ENCODE data around the gene INPP4A.
A peak's percentile ranks its signal among the peaks of the same experiment; 100 is the strongest.

The INPP4A gene

DNA sequence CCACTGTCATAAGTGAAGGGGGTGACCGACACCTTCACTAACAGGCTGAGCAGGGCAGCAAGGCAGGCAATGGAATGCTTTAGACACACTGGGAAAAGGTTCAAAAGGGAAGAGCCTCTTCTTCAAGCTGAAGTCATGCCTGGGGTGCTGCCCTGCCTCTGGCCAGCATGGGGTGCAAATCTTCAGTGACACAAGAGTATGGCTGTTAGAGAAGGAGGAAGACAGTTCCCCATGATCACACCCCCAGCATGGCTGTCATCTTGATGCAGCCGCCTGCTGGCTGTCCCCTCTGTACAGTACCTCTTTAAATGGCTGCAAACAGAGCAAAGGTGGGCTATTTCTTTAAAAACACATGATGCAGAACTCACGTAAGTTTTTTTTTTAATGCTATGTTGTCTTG lies 71.9 kb downstream of the INPP4A start:
- DNase-seq = no peak

DNA sequence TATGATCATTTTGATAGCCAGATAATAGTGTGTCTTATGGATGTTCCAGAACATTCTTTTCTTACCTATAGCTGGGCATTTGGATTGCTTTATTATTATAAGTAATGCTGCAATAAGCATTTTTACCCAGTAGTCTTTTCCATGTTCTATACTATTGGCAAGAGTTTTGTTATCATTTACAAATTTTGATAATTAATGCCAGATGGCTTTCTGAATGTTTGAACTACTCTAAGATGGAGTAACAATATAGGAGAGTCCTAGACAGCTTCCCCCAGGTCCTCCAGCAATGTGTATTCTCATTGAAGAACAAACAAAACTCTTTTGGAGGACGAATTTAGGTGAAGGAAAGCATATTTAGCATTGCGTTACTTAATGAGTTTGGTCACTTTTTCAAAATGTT lies 73.0 kb downstream of the INPP4A start:
- no peak for DNase-seq

DNA sequence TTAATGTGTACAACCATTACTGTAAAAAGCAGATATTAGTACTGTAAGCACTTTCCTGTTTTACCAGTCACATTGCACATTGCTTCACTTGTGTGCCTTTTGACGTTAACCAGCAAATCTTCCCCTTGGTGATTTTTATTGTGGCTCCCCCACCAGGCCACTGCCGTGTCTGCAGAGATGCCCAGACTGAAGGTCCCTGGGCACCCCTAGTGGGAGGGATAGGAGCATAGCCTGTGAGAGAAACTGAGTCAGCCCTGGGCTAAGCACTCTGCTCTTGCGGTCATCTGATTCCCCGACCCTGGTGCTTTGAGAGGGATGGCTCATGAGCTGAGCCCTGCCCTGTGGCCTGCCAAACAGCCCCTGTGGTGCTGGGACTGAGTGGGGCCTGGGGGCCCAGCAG lies 73.4 kb downstream of the INPP4A start:
- peak; percentile 40 for DNase-seq

DNA sequence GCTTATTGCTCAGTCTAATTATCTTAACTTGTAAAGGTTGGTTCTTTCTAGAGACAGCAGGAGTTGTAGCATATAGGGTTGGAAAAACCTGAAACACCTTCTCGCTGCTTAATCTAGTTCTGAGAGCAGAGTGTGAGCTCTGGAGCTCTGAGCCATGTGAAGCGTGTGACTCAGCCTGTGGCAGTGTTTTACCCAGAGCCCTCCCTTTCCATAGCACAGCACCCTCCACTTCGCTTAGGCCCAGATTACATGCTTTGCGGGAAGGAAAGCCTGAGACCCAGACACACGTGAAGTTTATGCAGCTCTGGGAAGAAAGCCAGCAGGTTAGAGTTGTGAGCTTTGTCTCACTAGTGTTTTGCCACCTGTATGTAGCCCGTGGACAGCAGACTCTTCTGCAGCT lies 74.5 kb downstream of the INPP4A start:
- no peak for DNase-seq

DNA sequence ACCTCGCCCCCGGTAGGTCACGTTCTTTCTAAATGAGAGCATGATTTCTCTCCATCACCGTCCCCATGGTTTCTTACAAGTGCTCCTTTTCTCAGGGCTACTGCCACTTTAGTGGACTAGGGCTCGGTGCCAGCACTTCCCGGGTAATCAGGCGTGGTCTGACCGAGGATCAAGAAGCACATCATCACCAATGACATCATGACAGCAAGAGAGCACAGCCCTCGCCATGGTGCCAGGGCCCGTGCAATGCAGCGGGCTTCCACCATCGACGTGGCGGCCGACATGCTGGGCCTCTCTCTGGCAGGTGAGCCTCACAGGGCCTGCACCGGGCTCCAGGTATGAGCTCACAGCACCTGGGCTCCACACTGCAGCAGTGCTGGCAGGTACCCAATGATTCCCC lies 75.2 kb downstream of the INPP4A start:
- DNase-seq = no peak

DNA sequence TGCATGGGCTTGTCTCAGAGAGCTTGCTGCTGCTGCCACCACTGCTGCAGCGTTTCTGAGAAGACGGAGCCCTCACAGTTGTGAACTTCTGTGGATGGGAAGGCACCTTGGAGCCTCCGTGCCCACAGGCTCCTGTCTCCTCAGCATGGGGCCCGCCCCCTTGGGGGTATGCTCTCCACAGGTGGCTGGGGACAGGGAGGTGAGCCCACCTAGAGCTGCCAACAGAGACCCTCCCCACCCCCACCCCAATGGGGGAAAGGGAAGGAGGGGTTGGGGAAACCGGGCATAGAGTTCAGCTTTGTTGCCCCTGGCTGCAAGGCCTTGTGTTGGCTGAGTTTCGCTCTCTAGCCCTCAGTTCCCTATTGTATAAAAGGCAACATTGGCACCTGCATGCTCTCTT lies 76.1 kb downstream of the INPP4A start:
- DNase-seq = no peak

DNA sequence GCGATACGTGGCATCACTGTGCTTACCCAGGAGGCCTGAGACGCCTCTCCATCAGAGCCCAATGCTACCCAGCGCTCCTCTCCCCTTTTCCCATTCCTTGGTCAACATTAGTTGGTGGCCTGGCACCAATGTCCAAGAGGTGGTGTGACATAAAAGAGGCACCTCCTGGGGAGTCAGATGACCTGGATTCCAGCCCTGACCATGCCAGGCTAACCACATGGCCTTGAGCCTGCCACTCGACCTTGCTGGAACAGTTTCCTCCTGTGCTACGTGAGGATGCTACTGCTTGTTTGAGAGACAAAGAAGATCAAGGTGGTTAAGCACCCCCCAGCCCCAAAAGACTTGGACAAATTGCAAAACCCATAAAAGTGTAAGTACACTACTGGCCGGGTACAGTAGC lies 76.6 kb downstream of the INPP4A start:
- DNase-seq = no peak

DNA sequence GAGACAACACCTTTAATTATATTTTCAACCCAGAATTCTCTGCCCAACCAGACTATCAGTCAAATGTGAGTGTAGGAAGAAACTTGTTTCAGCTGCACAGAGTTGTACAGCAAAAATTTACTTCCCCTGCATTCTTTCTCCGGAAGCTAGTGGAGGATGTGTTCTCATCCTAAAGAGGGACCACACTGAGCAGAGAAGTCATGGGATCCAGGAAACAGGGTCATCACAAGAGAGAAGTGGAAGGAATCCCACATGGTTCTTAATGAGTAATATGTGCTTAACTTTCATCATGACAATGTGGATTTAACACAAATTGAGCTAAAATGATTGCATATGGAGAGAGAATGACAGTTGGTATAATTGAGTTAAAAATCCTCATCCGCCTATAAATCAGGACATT lies 78.2 kb downstream of the INPP4A start:
- no peak for DNase-seq

DNA sequence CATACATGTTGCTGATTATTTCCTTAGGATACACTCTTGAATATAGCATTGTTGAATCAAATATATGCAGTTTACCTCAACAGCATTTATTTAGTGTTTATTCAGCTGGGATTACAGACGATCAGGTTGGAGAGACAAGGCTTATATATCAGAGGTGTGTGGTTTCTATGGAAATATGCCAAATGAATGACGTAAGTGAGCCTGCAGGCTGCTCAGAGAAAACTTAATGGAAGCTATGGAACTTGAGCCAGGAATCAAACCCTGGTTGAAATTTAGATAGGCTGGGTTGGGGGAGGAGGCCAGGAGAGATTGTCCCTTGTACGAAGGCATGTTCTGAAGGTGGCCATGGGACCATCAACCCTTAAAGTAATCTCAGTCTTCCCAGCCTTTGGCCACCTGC lies 79.5 kb downstream of the INPP4A start:
- no peak for DNase-seq

DNA sequence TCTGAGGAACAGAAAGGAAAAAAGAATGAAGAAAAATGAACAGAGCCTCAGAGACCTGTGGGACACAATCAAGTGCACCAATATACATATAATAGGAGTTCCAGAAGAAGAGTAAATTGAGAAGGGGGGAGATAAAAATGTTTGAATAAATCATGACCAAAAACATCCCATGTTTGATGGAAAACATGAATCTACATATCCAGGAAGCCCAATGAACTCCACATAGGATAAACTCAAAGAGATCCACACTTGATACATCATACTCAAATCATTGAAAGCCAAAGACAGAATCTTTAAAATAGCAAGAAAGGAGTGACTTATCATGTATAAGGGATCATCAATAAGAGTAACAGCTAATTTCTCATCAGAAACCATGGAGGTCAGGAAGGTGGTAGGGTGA lies 83.7 kb downstream of the INPP4A start:
- no peak for DNase-seq

DNA sequence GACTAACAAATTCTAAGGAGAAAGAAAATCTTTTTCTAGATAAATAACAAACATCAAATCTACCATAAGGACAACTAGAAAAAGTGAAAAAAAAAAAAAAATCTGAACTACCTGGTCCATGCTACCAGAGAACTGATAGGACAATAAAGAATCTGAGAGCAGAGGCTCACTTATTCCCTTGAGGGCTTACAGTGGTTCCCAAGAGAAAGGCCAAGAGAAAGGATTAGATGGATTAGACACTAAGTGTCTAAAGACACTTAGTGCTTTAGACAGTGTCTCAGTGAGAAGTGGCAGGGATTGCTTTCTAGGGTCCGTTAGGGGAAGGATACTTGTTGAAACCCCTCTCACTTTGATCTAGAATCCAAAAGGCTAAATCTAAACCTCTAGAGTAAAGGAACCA lies 85.5 kb downstream of the INPP4A start:
- no peak for DNase-seq

DNA sequence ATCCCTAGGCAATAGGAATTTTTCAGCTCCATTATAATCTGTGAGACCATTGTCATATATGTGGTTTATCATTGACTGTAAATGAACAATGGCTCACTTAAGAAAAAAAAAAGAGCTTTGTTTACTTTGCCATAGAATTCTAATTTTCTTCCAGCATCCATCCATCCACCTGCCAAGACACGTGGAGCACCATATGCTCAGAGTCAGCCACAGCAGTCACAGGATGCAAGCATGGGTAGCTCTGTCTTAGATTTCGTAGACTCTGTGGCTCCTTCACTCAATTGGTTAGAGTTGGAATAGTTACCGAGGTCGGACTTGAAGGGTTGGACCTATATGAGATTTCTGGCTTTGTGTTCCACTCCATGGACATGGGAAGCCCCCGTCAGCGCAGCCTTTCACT lies 88.1 kb downstream of the INPP4A start:
- no peak for DNase-seq

DNA sequence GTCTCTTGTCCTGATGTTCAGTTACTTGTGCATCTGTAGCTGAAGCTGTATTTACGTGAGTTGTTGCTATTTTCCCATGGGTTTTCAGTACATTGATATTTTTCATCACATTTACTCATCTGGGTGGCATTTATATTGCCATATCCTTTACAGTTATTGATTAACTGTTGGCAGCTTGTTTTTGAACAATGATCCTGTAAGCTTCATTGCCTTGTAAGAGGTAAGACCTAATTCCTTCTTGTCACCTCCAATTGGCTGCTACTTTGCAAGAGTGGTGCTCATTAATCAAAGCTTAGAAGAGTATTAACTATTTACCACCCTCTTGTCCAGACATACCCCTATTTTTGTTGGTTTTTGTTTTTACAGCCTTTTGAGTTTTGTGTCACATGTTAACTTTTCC lies 88.9 kb downstream of the INPP4A start:
- DNase-seq = no peak

DNA sequence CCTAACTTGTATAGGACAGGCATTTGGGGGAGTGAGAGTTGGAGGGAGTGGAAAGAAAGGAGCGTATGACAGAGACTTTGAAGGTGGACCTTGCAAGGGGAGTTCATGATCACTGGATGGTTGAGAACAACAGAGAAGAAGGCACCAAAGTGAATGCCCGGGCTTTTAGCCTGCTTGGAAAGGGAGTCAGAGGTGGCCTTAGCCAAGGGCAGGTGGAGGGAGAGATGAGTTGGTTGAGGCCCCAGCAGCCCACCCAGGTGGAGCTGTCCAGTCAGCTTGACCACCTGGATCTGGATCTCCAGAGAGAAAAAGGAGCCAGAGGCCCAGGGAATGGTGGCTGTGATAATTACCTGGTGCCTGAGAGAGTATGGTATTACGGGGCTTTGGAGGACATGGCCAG lies 90.1 kb downstream of the INPP4A start:
- no peak for DNase-seq

DNA sequence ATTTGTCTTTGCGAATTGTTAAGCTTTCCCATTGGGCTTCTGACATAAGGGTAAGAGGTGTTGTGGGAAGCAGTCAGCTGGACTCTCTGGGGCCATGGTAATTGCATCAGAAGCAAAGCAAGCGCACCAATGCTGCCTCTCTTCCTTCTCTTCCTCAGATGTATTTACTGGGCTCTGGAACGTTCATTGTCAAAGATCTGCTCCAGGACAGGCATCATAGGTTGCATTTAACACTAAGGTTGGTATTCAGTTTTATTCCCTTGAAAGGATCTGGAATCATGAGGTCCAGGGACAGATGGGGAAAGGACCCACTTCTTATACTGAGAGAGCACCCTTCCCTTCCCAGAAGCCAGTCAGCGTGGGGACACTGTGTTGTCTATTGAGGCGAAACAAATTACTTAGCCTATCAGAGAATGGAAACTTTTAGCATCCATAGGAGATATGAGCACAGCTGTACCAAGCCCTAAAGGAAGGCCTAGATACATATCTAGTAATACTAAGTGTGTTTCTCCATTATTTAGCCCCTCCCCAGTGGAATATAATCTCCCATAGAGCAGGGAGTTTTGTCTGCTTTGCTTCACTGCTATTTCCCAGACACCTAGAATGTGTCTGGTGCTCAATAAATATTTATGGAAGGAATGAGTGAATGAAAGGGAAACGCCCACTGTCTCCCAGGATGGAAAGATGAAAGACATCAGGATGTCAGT lies 91.5 kb downstream of the INPP4A start:
- DNase-seq = no peak

DNA sequence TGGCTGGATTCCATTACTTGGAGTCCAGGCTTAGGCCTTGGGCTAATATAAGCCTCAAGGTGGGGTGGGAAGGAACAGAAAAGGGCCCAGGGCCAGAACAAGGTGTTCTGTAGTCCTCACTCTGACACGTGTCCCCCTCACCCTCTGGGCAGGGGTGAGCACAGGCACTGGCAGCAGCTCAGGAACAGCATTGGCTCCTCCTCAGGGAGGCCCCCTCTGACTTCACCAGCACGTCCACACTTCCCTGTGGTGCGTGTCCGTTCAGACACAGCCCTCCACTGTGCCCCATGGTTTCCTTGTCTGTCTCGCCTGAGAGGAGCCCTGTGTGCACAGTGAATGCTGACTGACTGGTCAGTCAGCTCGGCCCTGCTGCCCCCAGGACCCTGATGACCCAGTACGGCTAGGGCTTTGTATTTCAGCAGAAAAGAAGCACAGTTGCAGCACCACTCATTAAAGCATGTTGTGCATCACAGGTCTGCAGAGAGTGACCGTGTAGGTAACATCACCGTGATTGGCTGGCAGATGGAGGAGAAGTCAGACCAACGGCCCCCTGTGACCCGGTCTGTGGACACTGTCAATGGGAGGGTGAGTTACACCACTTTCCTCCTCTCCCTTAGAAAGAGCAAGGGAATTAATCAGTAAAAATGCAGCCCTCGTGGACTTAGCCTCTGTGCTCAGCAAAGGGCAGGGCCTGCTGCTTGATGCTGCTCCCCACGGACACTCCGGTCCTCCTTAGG lies 92.9 kb downstream of the INPP4A start:
- DNase-seq = no peak

DNA sequence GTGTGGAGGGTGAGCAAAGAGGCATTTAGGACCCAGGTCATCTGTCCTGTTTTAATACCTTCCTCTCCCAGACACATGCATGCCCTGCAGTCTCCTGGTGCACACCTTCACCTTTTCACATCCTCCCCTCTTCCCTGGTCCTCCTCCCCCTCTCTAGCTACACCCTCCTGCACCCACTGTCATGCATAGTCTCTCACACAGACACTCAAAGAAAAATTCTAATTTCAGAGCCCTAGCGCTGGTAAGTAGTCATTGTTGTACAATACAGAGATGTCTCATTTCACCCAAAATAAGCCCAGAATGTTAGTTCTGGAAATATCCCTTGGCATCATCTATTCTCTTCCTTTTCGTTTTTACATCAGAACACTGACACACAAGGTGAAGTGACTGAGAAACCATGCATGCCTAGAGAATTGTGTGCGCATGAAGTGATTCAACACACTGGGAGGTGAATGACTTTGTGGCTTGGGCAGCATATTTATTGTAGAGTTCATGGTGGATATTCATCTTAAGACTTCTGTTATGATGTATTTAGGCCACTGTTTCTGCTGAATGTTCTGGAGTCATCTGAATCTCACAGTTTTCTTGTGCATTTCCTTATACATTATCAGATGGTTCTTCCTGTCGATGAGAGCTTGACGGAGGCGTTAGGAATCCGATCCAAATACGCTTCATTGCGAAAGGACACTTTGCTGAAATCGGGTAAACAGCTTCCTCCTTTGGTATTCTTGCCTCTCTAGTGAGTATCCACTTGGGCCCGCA lies 93.8 kb downstream of the INPP4A start:
- no peak for DNase-seq

DNA sequence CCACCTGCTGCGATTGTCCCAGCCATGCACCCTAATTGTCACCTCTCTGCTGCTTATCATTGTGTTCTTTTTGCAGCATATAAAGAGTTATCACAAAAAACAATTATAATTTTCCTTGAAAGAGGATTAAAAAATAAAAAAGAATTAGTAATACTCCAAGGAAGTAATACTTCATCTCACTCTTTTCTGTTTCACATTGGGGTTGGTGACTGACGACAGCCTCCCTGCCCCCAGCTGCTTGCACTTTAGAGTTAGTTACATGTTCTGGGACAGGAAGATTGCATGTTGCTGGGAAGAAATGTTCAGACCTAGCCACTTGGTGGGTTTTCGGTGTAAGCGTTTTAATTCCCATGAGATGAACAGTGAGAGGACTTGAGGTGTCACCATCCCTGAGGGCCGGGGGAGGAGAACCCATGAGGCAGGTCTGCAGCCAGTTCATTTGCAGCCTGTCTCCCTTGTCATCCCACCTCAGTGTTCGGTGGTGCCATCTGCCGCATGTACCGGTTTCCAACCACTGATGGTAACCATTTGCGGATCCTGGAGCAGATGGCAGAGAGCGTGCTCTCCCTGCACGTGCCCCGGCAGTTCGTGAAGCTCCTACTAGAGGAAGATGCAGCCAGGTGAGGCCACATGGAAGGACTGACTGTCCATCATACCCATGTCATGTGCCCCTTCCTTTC lies 94.5 kb downstream of the INPP4A start:
- DNase-seq = no peak

DNA sequence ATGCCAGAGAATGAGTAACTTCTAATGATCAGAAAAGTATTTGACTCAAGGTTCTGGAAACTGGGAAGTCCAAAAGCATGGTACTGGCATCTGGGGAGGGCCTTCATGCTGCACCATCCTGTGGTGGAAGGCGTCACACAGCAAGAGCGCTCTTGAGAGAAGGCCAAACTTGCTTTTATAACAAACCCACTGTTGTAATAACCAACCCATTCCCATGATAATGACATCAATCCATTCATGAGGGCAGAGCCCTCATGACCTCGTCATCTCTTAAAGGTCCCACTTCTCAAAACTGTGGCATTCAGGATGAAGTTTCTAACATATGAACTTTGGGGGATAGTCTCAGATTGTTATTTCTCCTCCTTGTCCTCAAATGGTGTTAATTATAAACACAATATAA lies 95.9 kb downstream of the INPP4A start:
- DNase-seq = no peak

DNA sequence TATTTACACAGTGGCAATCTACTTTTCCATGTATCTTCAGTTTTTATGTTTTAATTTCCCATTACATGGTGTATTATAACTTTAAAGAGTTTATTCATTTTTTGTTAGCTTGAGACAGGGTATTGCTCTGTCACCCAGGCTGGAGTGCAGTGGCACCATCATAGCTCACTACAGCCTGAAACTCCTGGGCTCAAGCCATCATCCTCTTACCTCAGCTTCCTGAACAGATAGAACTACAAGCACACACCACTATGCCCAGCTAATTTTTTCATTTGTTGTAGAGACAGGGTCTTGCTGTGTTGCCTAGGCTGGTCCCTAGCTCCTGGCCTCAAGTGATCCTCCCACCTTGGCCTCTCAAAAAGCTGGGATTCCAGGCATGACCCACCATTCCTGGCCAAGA lies 96.8 kb downstream of the INPP4A start:
- no peak for DNase-seq

DNA sequence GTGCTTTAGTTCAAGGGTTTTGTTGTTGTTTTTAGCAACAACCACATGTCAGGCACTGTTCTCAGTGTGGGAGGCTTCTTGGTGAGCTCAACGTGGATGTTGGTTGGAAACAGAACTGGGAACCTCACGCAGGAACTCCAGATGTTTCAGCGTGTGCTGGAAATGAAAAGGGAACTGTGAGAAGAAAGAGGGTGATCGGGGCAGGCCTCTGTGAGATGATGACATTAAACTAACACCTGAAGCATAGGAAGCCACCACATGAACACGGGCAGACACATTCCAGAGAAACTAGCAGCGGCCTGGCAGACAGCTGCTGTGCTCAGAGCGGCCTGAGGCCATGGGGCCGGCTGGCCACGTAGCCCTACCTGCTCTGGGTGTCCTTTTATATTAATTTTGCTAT lies 97.2 kb downstream of the INPP4A start:
- no peak for DNase-seq

DNA sequence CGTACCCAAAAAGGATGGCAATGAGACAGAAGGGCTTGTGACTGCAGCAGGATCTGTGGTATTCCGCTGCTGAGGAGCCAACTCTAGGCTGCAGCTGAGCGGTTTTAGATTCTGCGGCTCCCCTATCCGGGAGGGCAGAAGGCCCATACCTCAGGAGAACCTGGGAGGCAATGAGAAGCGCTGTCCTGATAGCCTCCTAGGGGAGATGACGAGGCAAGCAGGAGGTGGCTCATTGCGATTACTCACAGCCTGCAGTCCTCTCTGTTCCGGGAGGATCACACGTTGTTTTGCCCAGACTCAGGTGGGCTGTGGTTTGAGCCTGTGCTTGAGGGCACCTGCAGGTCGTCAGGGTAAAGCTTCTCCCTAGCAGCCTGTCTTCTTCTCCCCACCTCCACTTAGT lies 98.6 kb downstream of the INPP4A start:
- no peak for DNase-seq

DNA sequence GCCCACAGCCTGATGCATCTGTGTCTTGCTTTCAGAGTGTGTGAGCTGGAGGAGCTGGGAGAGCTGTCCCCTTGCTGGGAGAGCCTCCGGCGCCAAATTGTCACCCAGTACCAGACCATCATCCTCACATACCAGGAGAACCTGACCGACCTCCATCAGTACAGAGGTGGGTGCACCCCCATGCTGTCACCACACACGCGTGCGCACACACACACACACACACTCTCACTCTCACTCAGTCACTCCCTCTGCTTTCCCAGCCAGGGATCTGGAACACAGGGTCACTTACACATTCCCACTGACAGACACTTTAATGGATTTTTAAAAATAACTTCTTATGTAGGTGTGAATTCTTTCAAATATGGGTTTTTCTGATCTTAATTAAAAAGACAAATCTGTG lies 99.2 kb downstream of the INPP4A start:
- no peak for DNase-seq

DNA sequence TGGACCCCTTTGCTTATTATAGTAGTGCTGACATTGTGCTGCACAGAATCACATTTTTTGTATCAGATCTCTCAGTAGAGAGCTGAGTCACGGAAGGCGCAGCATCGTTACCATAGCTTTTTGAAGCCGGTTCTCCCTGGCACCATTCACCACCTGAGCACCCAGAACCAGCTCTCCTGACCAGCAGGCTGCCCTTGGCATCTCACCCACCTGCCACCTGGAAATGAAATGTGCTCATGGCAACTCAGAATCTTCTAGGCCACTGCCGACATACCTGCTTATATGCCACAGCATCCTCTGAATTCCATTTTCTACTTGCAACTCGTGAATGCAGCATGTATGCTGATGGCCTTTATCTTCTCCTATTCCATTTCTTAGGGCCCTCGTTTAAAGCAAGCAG lies 100.9 kb downstream of the INPP4A start:
- no peak for DNase-seq

Measured in OCI-M1 (cell line).